ENCODE results near the gene API5.

DNA sequence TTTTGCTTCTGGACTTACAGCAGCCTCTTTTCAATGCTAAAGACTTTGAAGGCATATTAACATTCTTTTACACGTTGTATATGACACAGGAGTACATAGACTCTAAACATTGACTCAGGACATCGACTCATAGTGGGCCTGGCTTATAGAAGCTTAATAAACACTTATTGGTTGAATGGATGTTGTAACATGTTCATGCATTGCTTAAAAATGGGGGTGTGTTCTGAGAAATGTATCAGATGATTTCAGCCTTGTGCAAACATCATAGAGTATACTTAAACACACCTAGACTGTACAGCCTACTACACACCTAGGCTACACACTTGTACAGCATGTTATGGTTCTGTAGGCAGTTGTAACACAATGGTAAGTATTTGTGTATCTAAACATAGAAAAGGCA, 64.8 kb downstream of the API5 start:
- TF ChIP-seq, protein P1, sequence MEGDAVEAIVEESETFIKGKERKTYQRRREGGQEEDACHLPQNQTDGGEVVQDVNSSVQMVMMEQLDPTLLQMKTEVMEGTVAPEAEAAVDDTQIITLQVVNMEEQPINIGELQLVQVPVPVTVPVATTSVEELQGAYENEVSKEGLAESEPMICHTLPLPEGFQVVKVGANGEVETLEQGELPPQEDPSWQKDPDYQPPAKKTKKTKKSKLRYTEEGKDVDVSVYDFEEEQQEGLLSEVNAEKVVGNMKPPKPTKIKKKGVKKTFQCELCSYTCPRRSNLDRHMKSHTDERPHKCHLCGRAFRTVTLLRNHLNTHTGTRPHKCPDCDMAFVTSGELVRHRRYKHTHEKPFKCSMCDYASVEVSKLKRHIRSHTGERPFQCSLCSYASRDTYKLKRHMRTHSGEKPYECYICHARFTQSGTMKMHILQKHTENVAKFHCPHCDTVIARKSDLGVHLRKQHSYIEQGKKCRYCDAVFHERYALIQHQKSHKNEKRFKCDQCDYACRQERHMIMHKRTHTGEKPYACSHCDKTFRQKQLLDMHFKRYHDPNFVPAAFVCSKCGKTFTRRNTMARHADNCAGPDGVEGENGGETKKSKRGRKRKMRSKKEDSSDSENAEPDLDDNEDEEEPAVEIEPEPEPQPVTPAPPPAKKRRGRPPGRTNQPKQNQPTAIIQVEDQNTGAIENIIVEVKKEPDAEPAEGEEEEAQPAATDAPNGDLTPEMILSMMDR (conservative IDR thresholded peaks at IDR 0.05; ENCODE audit: low read length), result no peak
- TF ChIP-seq EZH2phosphoT487 (IDR thresholded peaks at IDR 0.05; ENCODE audit: borderline replicate concordance), result no peak
